H1 (cell line): ENCODE results near the gene ARHGAP28. TPM values are rescaled to one million over a fixed set of nuclear protein-coding genes. Genes with fewer than 3 reads are reported as not detected.

Source experiments
- CTCF ChIA-PET: fragments of 300-600 bp; sonication (Branson Sonifier 250); formaldehyde crosslinking; loops from one replicate; lab custom pipeline; 2021; ENCODE audit not compliant: partially characterized antibody; lab: Charles Lee
- POLR2A ChIA-PET: fragments of 300-600 bp; sonication (Branson Sonifier 250); formaldehyde crosslinking; loops from one replicate; lab custom pipeline; 2021; ENCODE audit warnings: inconsistent platforms; ENCODE audit not compliant: partially characterized antibody; lab: Charles Lee
- DNase-seq, 2 experiments: peaks; one replicate each; pipeline versions ENCODE4 v3.0.0 to v3.0.0-alpha.2; 2010 to 2022; ENCODE audit warnings: low spot score in 2 of 2, low read depth in 1 of 2, mixed read lengths in 1 of 2
- FAIRE-seq: peaks from 2 replicates; lab custom pipeline; 2011; peaks lifted over from hg19 to GRCh38; lab: Jason Lieb, UNC
- H2AFZ ChIP-seq: 2 replicates; pipeline ENCODE4 v1.8.1; 2012; ENCODE audit warnings: low read length, inconsistent platforms
- H2AK5ac ChIP-seq: 2 replicates; pipeline ENCODE4 v1.6.1; 2013; ENCODE audit warnings: low read depth, low read length
- H2BK120ac ChIP-seq: replicated peaks from 2 replicates; pipeline ENCODE3; 2013; ENCODE audit warnings: low read depth, low read length, inconsistent platforms
- H2BK12ac ChIP-seq: 2 replicates; pipeline ENCODE4 v1.6.1; 2013; ENCODE audit warnings: low read depth, low read length
- H2BK15ac ChIP-seq: 2 replicates; pipeline ENCODE4 v1.6.1; 2013; ENCODE audit warnings: low read length
- H2BK20ac ChIP-seq: 2 replicates; pipeline ENCODE4 v1.6.1; 2013; ENCODE audit warnings: low read length
- H2BK5ac ChIP-seq: 2 replicates; pipeline ENCODE4 v1.6.1; 2013; ENCODE audit warnings: low read depth, low read length
- H3K14ac ChIP-seq: 2 replicates; pipeline ENCODE4 v1.6.1; 2013; ENCODE audit warnings: inconsistent platforms; ENCODE audit not compliant: insufficient read length
- H3K18ac ChIP-seq: 2 replicates; pipeline ENCODE4 v1.6.1; 2013; ENCODE audit warnings: low read length; ENCODE audit errors: extremely low read depth
- H3K23ac ChIP-seq: 2 replicates; pipeline ENCODE4 v1.6.1; 2013; ENCODE audit warnings: inconsistent platforms; ENCODE audit not compliant: insufficient read length
- H3K23me2 ChIP-seq: 2 replicates; pipeline ENCODE4 v1.6.1; 2013; ENCODE audit warnings: low read depth, low read length
- H3K27ac ChIP-seq: 2 replicates; pipeline ENCODE4 v1.6.1; 2011; ENCODE audit warnings: low read depth, low read length, inconsistent platforms
- H3K27me3 ChIP-seq, 4 experiments: replicated peaks in 1 of 4; 1 replicate in 1 of 4; 2 replicates in 3 of 4; pipeline versions ENCODE4 v1.6.1 to v1.8.1; 2011 to 2013; ENCODE audit warnings: low read length in 3 of 4, mild to moderate bottlenecking in 3 of 4, inconsistent platforms in 2 of 4, mixed read lengths in 2 of 4, moderate library complexity in 1 of 4; ENCODE audit not compliant: control insufficient read depth in 3 of 4, insufficient read depth in 3 of 4; ENCODE audit errors: extremely low read depth in 1 of 4
- H3K36me3 ChIP-seq, 4 experiments: 2 replicates each; pipeline versions ENCODE4 v1.6.1 to v1.8.1; 2011 to 2013; ENCODE audit warnings: mild to moderate bottlenecking in 4 of 4, low read length in 3 of 4, moderate library complexity in 2 of 4, control low read depth in 1 of 4, inconsistent platforms in 1 of 4; ENCODE audit not compliant: insufficient read depth in 4 of 4, control insufficient read depth in 2 of 4
- H3K4ac ChIP-seq: replicated peaks from 2 replicates; pipeline ENCODE3; 2013; ENCODE audit warnings: low read length, low read depth, mixed read lengths, inconsistent platforms; ENCODE audit not compliant: insufficient read length
- H3K4me1 ChIP-seq, 4 experiments: replicated peaks in 1 of 4; 1 replicate in 1 of 4; 2 replicates in 3 of 4; pipeline versions ENCODE4 v1.6.1 to v1.8.1; 2011 to 2013; ENCODE audit warnings: low read length in 3 of 4, inconsistent platforms in 2 of 4, mixed read lengths in 1 of 4; ENCODE audit not compliant: insufficient read depth in 4 of 4, control insufficient read depth in 3 of 4
- H3K4me2 ChIP-seq, 2 experiments: 2 replicates each; pipeline versions ENCODE4 v1.6.1 to v1.8.1; 2011 to 2013; ENCODE audit warnings: low read depth in 2 of 2, low read length in 2 of 2, control low read depth in 1 of 2, inconsistent platforms in 1 of 2, mild to moderate bottlenecking in 1 of 2; ENCODE audit not compliant: insufficient read depth in 1 of 2
- H3K4me3 ChIP-seq, 4 experiments: fragments of 200-600, 300-600 bp in 1 of 4; sonication (generic), shearing (Covaris generic), sonication (Bioruptor Twin) in 1 of 4; 2 replicates each; pipeline versions ENCODE4 v1.5.1 to v1.8.1; 2011 to 2016; ENCODE audit warnings: low read length in 4 of 4, low read depth in 3 of 4, control low read depth in 2 of 4, inconsistent platforms in 2 of 4, mild to moderate bottlenecking in 2 of 4, mixed read lengths in 1 of 4, moderate library complexity in 1 of 4; ENCODE audit not compliant: insufficient read depth in 2 of 4; ENCODE audit errors: extremely low read depth in 1 of 4
- H3K56ac ChIP-seq: replicated peaks from 2 replicates; pipeline ENCODE3; 2013; ENCODE audit warnings: low read depth, mild to moderate bottlenecking, mixed read lengths, low read length, inconsistent platforms; ENCODE audit not compliant: insufficient read length
- H3K79me1 ChIP-seq: 2 replicates; pipeline ENCODE4 v1.6.1; 2013; ENCODE audit warnings: low read depth, low read length, control low read depth
- H3K79me2 ChIP-seq, 2 experiments: 2 replicates each; pipeline versions ENCODE4 v1.6.1 to v1.8.1; 2012 to 2013; ENCODE audit warnings: low read length in 2 of 2, mild to moderate bottlenecking in 2 of 2, inconsistent platforms in 1 of 2; ENCODE audit not compliant: insufficient read depth in 2 of 2, control insufficient read depth in 1 of 2
- H3K9ac ChIP-seq, 4 experiments: replicated peaks in 1 of 4; 1 replicate in 1 of 4; 2 replicates in 3 of 4; pipeline versions ENCODE4 v1.6.1 to v1.8.1; 2011 to 2013; ENCODE audit warnings: low read depth in 3 of 4, low read length in 3 of 4, control low read depth in 2 of 4, mild to moderate bottlenecking in 2 of 4, moderate library complexity in 2 of 4, inconsistent platforms in 1 of 4; ENCODE audit errors: extremely low read depth in 1 of 4
- H3K9me3 ChIP-seq, 2 experiments: 2 replicates each; pipeline versions ENCODE4 v1.6.1 to v1.8.1; 2012 to 2013; ENCODE audit warnings: mild to moderate bottlenecking in 2 of 2, moderate library complexity in 2 of 2, control low read depth in 1 of 2, inconsistent platforms in 1 of 2, low read depth in 1 of 2, low read length in 1 of 2, mixed read lengths in 1 of 2; ENCODE audit not compliant: insufficient read depth in 2 of 2
- H4K20me1 ChIP-seq, 2 experiments: replicated peaks in 1 of 2; 2 replicates each; pipeline versions ENCODE3 to v1.8.1; 2011 to 2013; ENCODE audit warnings: inconsistent platforms in 2 of 2, low read length in 2 of 2, mild to moderate bottlenecking in 1 of 2; ENCODE audit not compliant: insufficient read depth in 2 of 2, control insufficient read depth in 1 of 2
- H4K5ac ChIP-seq: 2 replicates; pipeline ENCODE4 v1.6.1; 2013; ENCODE audit warnings: low read length, low read depth, mixed read lengths, inconsistent platforms; ENCODE audit not compliant: insufficient read length
- H4K8ac ChIP-seq: 2 replicates; pipeline ENCODE4 v1.8.0; 2013; ENCODE audit warnings: mild to moderate bottlenecking, moderate library complexity, low read length, inconsistent platforms; ENCODE audit not compliant: insufficient read depth; ENCODE audit errors: extremely low read depth
- H4K91ac ChIP-seq: replicated peaks from 2 replicates; pipeline ENCODE3; 2013; ENCODE audit warnings: low read length, mixed read lengths, inconsistent platforms; ENCODE audit not compliant: insufficient read length
- ASH2L ChIP-seq: fragments of 200-600, 300-600 bp; sonication (generic); IDR thresholded peaks from one replicate; pipeline ENCODE4 v1.7.1; 2017; ENCODE audit warnings: low read length
- CHD1 ChIP-seq: IDR thresholded peaks from 2 replicates; pipeline ENCODE4 v1.6.1; 2012; ENCODE audit warnings: low read depth, low read length, improper control_type of control experiment
- GABPA ChIP-seq: IDR thresholded peaks from 2 replicates; pipeline ENCODE4 v1.6.1; 2011; ENCODE audit warnings: mild to moderate bottlenecking, low read length, moderate library complexity, borderline replicate concordance; ENCODE audit not compliant: insufficient read depth
- KDM4A ChIP-seq: IDR thresholded peaks from one replicate; pipeline ENCODE4 v1.7.1; 2012; ENCODE audit warnings: low read depth, mild to moderate bottlenecking, moderate library complexity, low read length, inconsistent platforms; ENCODE audit not compliant: severe bottlenecking
- PHF8 ChIP-seq: fragments of 200-600 bp; sonication (generic); conservative IDR thresholded peaks from 2 replicates; pipeline ENCODE4 v1.7.1; 2012; ENCODE audit warnings: low read depth, mild to moderate bottlenecking, inconsistent platforms, low read length, moderate library complexity
- POU5F1 ChIP-seq: IDR thresholded peaks from 2 replicates; pipeline ENCODE4 v1.6.1; 2011; ENCODE audit warnings: low read depth, mild to moderate bottlenecking, low read length, moderate library complexity
- SP2 ChIP-seq: IDR thresholded peaks from 2 replicates; pipeline ENCODE4 v1.6.1; 2012; ENCODE audit warnings: mild to moderate bottlenecking, low read length, inconsistent platforms
- SRF ChIP-seq: IDR thresholded peaks from 2 replicates; pipeline ENCODE4 v1.6.1; 2011; ENCODE audit warnings: mild to moderate bottlenecking, low read depth, low read length, moderate library complexity
- TAF7 ChIP-seq: optimal IDR thresholded peaks from 2 replicates; pipeline ENCODE3; 2011; ENCODE audit warnings: low read depth, mild to moderate bottlenecking, inconsistent platforms, low read length, moderate library complexity, borderline replicate concordance
- TEAD4 ChIP-seq: IDR thresholded peaks from 2 replicates; pipeline ENCODE4 v1.6.1; 2012; ENCODE audit warnings: low read depth, low read length, inconsistent platforms, mixed read lengths
- YY1 ChIP-seq: IDR thresholded peaks from 2 replicates; pipeline ENCODE4 v1.6.1; 2011; ENCODE audit warnings: low read depth, mild to moderate bottlenecking, low read length
- ZNF274 ChIP-seq: IDR thresholded peaks from 2 replicates; pipeline ENCODE4 v1.7.0; 2012; ENCODE audit warnings: low read length, borderline replicate concordance; ENCODE audit errors: extremely low read depth
- WGBS, 2 experiments: shearing (Covaris generic) in 1 of 2; methylation state at CpG; one replicate each; pipeline versions ENCODE4 v1.1.6 to v1.1.7; 2013 to 2015; ENCODE audit warnings: low lambda C conversion rate in 2 of 2, mixed read lengths in 2 of 2, inconsistent platforms in 1 of 2, low coverage in 1 of 2, missing lambda C conversion rate in 1 of 2; ENCODE audit not compliant: insufficient replicate concordance in 2 of 2, insufficient coverage in 1 of 2, insufficient read length in 1 of 2; ENCODE audit errors: extremely low coverage in 1 of 2, missing lambda C conversion rate in 1 of 2; 5-methylcytosine and 5-hydroxymethylcytosine counted together
- polyA plus RNA-seq, 7 experiments: library from polyadenylated mRNA; depleted of rRNA in 3 of 7; stranded (reverse) in 5 of 7; unstranded in 2 of 7; fragments of >200 nt in 5 of 7; fragments of 200-250 nt in 2 of 7; gene quantifications; 1 replicate in 5 of 7; 2 replicates in 1 of 7; 4 replicates in 1 of 7; pipeline versions ENCODE4 v1.2.1 to v1.2.3, GENCODE V29; 2011 to 2013; ENCODE audit warnings: missing spikeins in 2 of 7, mixed read lengths in 2 of 7
- total RNA-seq: library from RNA; stranded (reverse); fragmentation: NEBNext Ultra II Directional; extraction: Animal tissue kit (Norgen Biotek cat#: 25700); gene quantifications from 2 replicates; pipeline ENCODE4 v1.2.1, GENCODE V29; 2021
- TF ChIP-seq, protein P1 (sequence below): IDR thresholded peaks from 2 replicates; pipeline ENCODE4 v1.6.1; 2011; ENCODE audit warnings: low read length, improper control_type of control experiment

The ARHGAP28 gene
- total and polyA plus RNA-seq, 2 of the 8 experiments (the other 6 are each of a cell fraction or from before 2014, with no cell fraction given) = 2.9 to 14.4 TPM

DNA sequence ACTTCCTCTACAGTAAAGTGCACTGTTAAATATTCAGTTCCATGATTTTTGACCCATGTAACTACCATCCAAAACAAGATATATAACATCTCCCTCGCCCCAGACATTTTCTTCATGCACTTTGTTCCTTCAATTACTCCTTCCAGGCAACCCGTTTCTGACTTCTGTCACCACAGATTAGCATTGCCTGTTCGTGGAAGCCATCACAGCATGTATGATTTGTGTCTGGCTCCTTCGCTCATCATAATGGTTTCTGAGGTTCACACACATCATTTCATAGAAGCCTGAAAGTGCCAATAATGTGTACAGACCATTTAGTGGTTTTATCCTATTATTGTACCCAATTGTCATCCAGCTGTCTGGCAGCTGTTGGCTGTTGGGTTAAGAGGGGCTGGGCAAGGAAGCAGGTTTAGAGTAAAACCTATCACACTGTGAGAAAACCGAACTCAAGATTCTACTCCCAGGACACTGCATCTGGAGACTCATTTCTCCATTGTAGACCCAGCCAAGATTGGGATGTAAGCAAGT, 16.1 kb downstream of the ARHGAP28 start:
- ChIA-PET POLR2A (no interaction called here), CTCF (no interaction called here)
- Histone ChIP-seq H2AFZ (no peak overlapping the region), H2BK20ac (no peak overlapping the region), H3K4me3 (no peak overlapping the region), H3K18ac (peak overlapping the region; percentile 56; the same call in 1 of the 2 replicates), H3K79me1 (no peaks in the 10 kb centered on the region; the same call in 1 of the 2 replicates), H3K4me2 (no peak overlapping the region), H3K79me2 (no peaks in the 10 kb centered on the region), H2BK5ac (no peak overlapping the region), H3K4me1 (peaks cover 0 to 6% (median 3%) of the 10 kb centered on the region in 4 experiments; a peak in 3 of 7 replicates), H3K27ac (no peak overlapping the region), H3K9ac (no peak overlapping the region), H2AK5ac (no peak overlapping the region), H4K20me1 (no peaks in the 10 kb centered on the region), H3K23me2 (no peaks in the 10 kb centered on the region), H3K36me3 (peaks cover 0 to 2% (median 0%) of the 10 kb centered on the region in 4 experiments; a peak in 1 of 8 replicates), H4K91ac (no peak overlapping the region), H4K5ac (no peak overlapping the region), H3K9me3 (peaks cover 4 to 5% of the 10 kb centered on the region in 2 experiments; a peak in 2 of 4 replicates), H3K14ac (no peak overlapping the region), H2BK120ac (no peak overlapping the region), H3K23ac (no peak overlapping the region), H2BK15ac (no peak overlapping the region), H3K4ac (no peak overlapping the region), H3K56ac (no peak overlapping the region), H2BK12ac (0 out of 2 replicates have a peak overlapping the region, but pooled peaks have one; percentile 27), H4K8ac (no peak overlapping the region), H3K27me3 (no peaks in the 10 kb centered on the region)
- no peak for DNase-seq
- FAIRE-seq = no peak
- WGBS, 2 experiments = 83% methylated on average over 5 of the region's 5 CpGs; no CpG with 5 or more reads in 1 of the 2 experiments
- TF ChIP-seq SP2 (no peak), POU5F1 (no peak), ASH2L (no peak), CHD1 (no peak), TAF7 (no peak), GABPA (no peak), KDM4A (no peak), TEAD4 (no peak), SRF (no peak), YY1 (no peak), PHF8 (no peak), ZNF274 (no peak)
- TF ChIP-seq, protein P1, sequence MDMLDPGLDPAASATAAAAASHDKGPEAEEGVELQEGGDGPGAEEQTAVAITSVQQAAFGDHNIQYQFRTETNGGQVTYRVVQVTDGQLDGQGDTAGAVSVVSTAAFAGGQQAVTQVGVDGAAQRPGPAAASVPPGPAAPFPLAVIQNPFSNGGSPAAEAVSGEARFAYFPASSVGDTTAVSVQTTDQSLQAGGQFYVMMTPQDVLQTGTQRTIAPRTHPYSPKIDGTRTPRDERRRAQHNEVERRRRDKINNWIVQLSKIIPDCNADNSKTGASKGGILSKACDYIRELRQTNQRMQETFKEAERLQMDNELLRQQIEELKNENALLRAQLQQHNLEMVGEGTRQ = no peak
